ENCODE data around the gene ARCN1. TPM values are rescaled to one million over a fixed set of nuclear protein-coding genes. Genes with fewer than 3 reads are reported as not detected.

Gene ARCN1
- polyA plus RNA-seq, 2 of the 4 experiments (the other 2 are of a cell fraction) = 88.7 to 150 TPM

DNA sequence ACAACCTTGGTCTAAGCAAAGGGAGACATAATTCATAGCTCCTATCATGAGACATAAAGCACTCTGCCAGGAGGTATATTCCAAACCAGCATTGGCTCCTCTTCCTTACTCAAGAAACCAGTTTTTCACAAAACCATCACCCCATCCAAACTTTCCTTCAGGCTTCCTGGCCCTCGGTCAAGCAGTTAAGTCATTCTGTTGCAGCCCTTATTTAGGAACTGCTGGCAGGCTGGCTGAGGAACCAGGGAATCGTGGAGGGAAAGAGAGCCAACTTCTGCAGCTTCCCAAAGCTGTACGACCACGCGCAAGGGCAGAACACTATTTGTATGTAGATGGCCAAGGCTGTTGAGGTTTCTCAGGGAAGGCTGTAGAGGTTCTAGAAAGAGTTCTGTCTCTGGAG, 7.2 kb upstream of the ARCN1 start:
- Histone ChIP-seq H3K9me3 (no peaks in the 10 kb centered on the region), H3K4me3 (peak overlapping the region; percentile 87), H3K4me1 (no peaks in the 10 kb centered on the region), H3K27ac (peak overlapping the region in 1 of 2 experiments; percentile 86; a peak in 4 of 6 replicates), H3K4me2 (peak overlapping the region; percentile 96)
- no peak for DNase-seq (ENCODE audit: low read depth in 1 of 2, low spot score in 1 of 2)
- no peak for FAIRE-seq
- TF ChIP-seq KDM1A (IDR thresholded peaks at IDR 0.05; ENCODE audit: low read depth) = no peak
- no peak for TF ChIP-seq POLR2A (IDR thresholded peaks at IDR 0.05; ENCODE audit: low read length)
- TF ChIP-seq RNF2 (IDR thresholded peaks at IDR 0.05; ENCODE audit: borderline replicate concordance, low read depth) = no peak
- no peak for TF ChIP-seq ELK1 (IDR thresholded peaks at IDR 0.05; ENCODE audit: low read depth, low read length)
- TF ChIP-seq GATA3 (IDR thresholded peaks at IDR 0.05; ENCODE audit: borderline replicate concordance) = no peak
- TF ChIP-seq FOSL2 (IDR thresholded peaks at IDR 0.05) = no peak
- no peak for TF ChIP-seq FOSL2 (CRISPR knock-in tag; IDR thresholded peaks at IDR 0.05)
- TF ChIP-seq HDAC2 (IDR thresholded peaks at IDR 0.05) = no peak
- no peak for TF ChIP-seq CHD2 (IDR thresholded peaks at IDR 0.05; ENCODE audit: low read length, partially characterized antibody)
- POLR2A ChIA-PET = no interaction called here
- no peak for ATAC-seq
- CTCF ChIA-PET = interaction anchor here (0.8 kb wide), 1 partner anchor 8 kb away, joined by 3 read pairs; no protein-coding TSS in a partner anchor
- 77% methylated on average over 5 of the region's 5 CpGs for WGBS (ENCODE audit: missing lambda C conversion rate)

GRCh38 chr11:118569670-118570069, 2.5 kb upstream of the ARCN1 start:
- CTCF ChIA-PET = interaction anchor here (1.0 to 1.4 kb wide), 2 partner anchors 20 to 90 kb away, joined by 3 to 4 read pairs; no protein-coding TSS in a partner anchor

DNA sequence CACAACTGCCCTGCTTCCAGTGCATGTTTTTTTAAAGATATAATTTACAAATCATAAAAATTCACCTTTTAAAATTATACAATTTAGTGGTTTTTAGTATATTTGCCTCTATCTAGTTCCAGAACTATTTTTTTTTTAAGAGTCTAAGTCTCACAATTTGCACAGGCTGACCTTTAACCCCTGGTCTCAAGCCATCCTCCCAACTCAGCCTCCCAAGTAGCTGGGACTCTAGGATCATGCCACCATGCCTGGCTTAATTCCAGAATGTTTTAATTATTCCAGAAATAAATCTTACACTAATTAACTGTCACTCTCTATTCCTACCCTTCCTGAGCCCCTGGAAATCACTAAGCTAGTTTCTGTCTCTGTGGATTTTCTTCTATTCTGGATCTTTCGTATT, 1.4 kb upstream of the ARCN1 start:
- Histone ChIP-seq H3K4me3 (no peak overlapping the region), H3K9me3 (no peaks in the 10 kb centered on the region), H3K4me1 (peaks cover 21% of the 10 kb centered on the region), H3K27ac (no peak overlapping the region), H3K4me2 (no peak overlapping the region)
- 97% methylated on average over 1 of the region's 1 CpG for WGBS (ENCODE audit: missing lambda C conversion rate)
- no peak for FAIRE-seq
- ChIA-PET CTCF (interaction anchor here (0.5 to 1.4 kb wide), 3 partner anchors 19 to 61 kb away, joined by 3 to 4 read pairs (median 4); no protein-coding TSS in a partner anchor), POLR2A (no interaction called here)
- no peak for ATAC-seq
- TF ChIP-seq, protein P1, sequence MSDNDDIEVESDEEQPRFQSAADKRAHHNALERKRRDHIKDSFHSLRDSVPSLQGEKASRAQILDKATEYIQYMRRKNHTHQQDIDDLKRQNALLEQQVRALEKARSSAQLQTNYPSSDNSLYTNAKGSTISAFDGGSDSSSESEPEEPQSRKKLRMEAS (IDR thresholded peaks at IDR 0.05) = no peak
- TF ChIP-seq RAD21 (conservative IDR thresholded peaks at IDR 0.05 in 1 of 2, IDR thresholded peaks at IDR 0.05 in 1 of 2) = no peak
- TF ChIP-seq MAZ (IDR thresholded peaks at IDR 0.05; ENCODE audit: borderline replicate concordance, low read depth, low read length) = no peak
- no peak for TF ChIP-seq POLR2A (IDR thresholded peaks at IDR 0.05; ENCODE audit: low read length)
- TF ChIP-seq RNF2 (IDR thresholded peaks at IDR 0.05; ENCODE audit: borderline replicate concordance, low read depth) = no peak
- no peak for TF ChIP-seq ZNF302 (CRISPR knock-in tag; IDR thresholded peaks at IDR 0.05)
- TF ChIP-seq CHD2 (IDR thresholded peaks at IDR 0.05; ENCODE audit: low read length, partially characterized antibody) = no peak
- no peak for TF ChIP-seq HEYL (CRISPR knock-in tag; IDR thresholded peaks at IDR 0.05)
- no peak for TF ChIP-seq NPAS2 (CRISPR knock-in tag; IDR thresholded peaks at IDR 0.05; ENCODE audit: borderline replicate concordance)
- TF ChIP-seq BCL3 (IDR thresholded peaks at IDR 0.05) = no peak
- no peak for TF ChIP-seq NFE2L2 (conservative IDR thresholded peaks at IDR 0.05; ENCODE audit: low read length)
- TF ChIP-seq JUN (IDR thresholded peaks at IDR 0.05) = no peak
- TF ChIP-seq MYC (IDR thresholded peaks at IDR 0.05; ENCODE audit: borderline replicate concordance, low read length) = no peak
- no peak for TF ChIP-seq SREBF2 (IDR thresholded peaks at IDR 0.05)
- TF ChIP-seq, protein P2, sequence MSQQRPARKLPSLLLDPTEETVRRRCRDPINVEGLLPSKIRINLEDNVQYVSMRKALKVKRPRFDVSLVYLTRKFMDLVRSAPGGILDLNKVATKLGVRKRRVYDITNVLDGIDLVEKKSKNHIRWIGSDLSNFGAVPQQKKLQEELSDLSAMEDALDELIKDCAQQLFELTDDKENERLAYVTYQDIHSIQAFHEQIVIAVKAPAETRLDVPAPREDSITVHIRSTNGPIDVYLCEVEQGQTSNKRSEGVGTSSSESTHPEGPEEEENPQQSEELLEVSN (IDR thresholded peaks at IDR 0.05; ENCODE audit: borderline replicate concordance, low read depth) = no peak
- no peak for TF ChIP-seq SMC3 (IDR thresholded peaks at IDR 0.05)
- no peak for TF ChIP-seq EP300 (IDR thresholded peaks at IDR 0.05)
- TF ChIP-seq ESRRA (IDR thresholded peaks at IDR 0.05; ENCODE audit: borderline replicate concordance, low read length) = no peak
- TF ChIP-seq, protein P3, sequence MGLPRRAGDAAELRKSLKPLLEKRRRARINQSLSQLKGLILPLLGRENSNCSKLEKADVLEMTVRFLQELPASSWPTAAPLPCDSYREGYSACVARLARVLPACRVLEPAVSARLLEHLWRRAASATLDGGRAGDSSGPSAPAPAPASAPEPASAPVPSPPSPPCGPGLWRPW (IDR thresholded peaks at IDR 0.05) = no peak
- no peak for DNase-seq (ENCODE audit: low read depth in 1 of 2, low spot score in 1 of 2)

More at GRCh38 chr11:118569670-118570069, 2.5 kb upstream of the ARCN1 start:
- H3K4me2 ChIP-seq = no peak overlapping the region
- no peaks in the 10 kb centered on the region for H3K9me3 ChIP-seq
- FAIRE-seq (no peak), ATAC-seq (no peak), DNase-seq (ENCODE audit: low read depth in 1 of 2, low spot score in 1 of 2) (no peak)
- POLR2A ChIA-PET = no interaction called here
- TF ChIP-seq HEYL (CRISPR knock-in tag; IDR thresholded peaks at IDR 0.05) (no peak), HDAC2 (IDR thresholded peaks at IDR 0.05) (no peak), TFCP2L1 (CRISPR knock-in tag; IDR thresholded peaks at IDR 0.05) (no peak), POLR2A (IDR thresholded peaks at IDR 0.05; ENCODE audit: low read length) (no peak), ZNF302 (CRISPR knock-in tag; IDR thresholded peaks at IDR 0.05) (no peak), MAZ (IDR thresholded peaks at IDR 0.05; ENCODE audit: borderline replicate concordance, low read depth, low read length) (no peak), POLR2AphosphoS2 (conservative IDR thresholded peaks at IDR 0.05; ENCODE audit: low read length) (no peak), ZFP36 (IDR thresholded peaks at IDR 0.05; ENCODE audit: borderline replicate concordance, partially characterized antibody) (no peak), EHF (CRISPR knock-in tag; IDR thresholded peaks at IDR 0.05) (no peak), BHLHE40 (IDR thresholded peaks at IDR 0.05; ENCODE audit: low read depth, low read length) (no peak), KDM1A (IDR thresholded peaks at IDR 0.05; ENCODE audit: low read depth) (no peak), RCOR1 (IDR thresholded peaks at IDR 0.05; ENCODE audit: low read depth, low read length) (no peak), HOXA7 (CRISPR knock-in tag; IDR thresholded peaks at IDR 0.05) (no peak)
- TF ChIP-seq, protein P3 (IDR thresholded peaks at IDR 0.05) = no peak
- peaks cover 11% of the 10 kb centered on the region for H3K4me1 ChIP-seq
- no peak overlapping the region for H3K27ac ChIP-seq
- no peak overlapping the region for H3K4me3 ChIP-seq
- 73% methylated on average over 2 of the region's 2 CpGs for WGBS (ENCODE audit: missing lambda C conversion rate)
